ENCODE results near the gene SIRT3.

SIRT3 gene

DNA sequence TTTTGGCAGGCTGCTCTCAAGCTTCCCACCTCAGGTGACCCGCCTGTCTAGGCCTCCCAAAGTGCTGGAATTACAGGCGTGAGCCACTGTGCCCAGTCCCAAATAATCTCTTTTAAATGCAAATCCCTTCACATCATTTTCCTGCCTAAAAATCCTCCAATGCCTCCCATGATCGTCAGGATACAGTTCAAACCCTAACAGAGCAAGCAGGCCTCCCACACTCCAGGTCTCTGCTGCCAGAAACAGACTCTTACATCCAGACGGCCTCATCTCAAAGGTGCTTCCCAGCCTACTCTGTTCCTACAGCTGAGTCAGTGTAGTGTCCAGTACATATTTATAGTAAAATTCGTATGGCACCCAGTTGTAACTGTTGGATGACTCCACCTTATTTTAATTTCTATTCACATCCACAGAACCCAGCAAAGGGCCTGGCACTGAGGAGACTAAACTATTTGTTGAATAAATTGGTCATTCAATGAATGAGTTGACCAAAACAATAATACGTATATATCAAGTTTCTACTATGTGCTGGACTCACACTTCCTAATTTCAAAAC is 8.2 kb downstream of the SIRT3 start:
- ChIA-PET CTCF (no interaction called here), POLR2A (interaction anchor here (1.0 to 1.2 kb wide), 2 partner anchors 11 to 21 kb away, joined by 3 to 5 read pairs; partner anchors contain the start of genes BET1L and RIC8A)
- Histone ChIP-seq H3K4me1 (ENCODE audit: control insufficient read depth, insufficient read depth, low read length) (no peaks in the 10 kb centered on the region), H3K4me3 (ENCODE audit: low read depth, low read length) (no peak overlapping the region), H3K27ac (ENCODE audit: extremely low read depth, low read depth, low read length) (no peak overlapping the region), H3K36me3 (ENCODE audit: control insufficient read depth in 2 of 2, insufficient read depth in 1 of 2, low read length in 2 of 2) (peaks cover 0 to 26% of the 10 kb centered on the region in 2 experiments; a peak in 2 of 3 replicates), H3K9me3 (ENCODE audit: control insufficient read depth, insufficient read depth, low read depth, low read length) (no peaks in the 10 kb centered on the region)
- TF ChIP-seq SP7 (tag by site-specific recombination; IDR thresholded peaks at IDR 0.05): no peak
- TF ChIP-seq ZNF473 (tag by site-specific recombination; IDR thresholded peaks at IDR 0.05): no peak

DNA sequence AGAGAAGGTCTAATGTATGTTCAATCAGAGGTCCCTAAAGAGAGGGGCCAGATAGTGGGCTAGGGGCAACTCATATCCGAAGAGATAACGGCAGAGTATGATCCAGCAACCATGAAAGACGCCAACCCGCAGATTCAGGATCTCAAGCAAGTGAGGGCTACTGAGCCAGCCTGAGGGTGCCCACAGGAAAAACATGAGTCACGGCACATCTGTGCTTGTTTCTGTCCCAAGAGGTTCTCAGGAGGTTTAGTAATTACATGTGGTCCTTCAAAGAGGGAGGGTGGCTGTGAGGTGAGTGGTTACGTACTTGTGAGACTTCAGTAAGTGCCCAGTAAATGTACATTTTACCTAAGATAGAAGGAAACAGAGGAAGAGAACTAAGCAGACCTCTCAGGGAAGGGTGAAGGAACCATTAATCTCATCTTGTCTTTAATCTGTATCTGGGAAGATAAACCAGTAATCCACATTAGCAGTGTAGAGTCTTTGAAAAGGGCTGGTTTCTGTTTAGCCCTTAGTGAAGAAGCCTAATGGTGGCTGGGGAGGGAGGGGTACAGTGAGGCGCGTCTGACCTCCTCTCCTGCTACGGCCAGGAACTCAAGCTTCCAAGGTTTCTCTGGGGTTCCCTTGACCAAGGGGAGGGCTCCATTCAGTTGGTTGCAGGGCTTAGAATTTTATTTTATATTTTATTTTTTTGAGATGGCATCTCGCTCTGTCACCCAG is 10.2 kb downstream of the SIRT3 start:
- CTCF ChIA-PET: no interaction called here
- H3K36me3 ChIP-seq (ENCODE audit: control insufficient read depth in 2 of 2, insufficient read depth in 1 of 2, low read length in 2 of 2): peaks cover 0 to 32% of the 10 kb centered on the region in 2 experiments; a peak in 2 of 3 replicates
- no peak overlapping the region for H3K4me3 ChIP-seq (ENCODE audit: low read depth, low read length)
- TF ChIP-seq ZNF133 (tag by site-specific recombination; IDR thresholded peaks at IDR 0.05) (peak; percentile 60; the same call in 1 of the 2 replicates), ZNF658 (tag by site-specific recombination; IDR thresholded peaks at IDR 0.05) (no peak)
- H3K27ac ChIP-seq (ENCODE audit: extremely low read depth, low read depth, low read length): no peak overlapping the region
- H3K4me1 ChIP-seq (ENCODE audit: control insufficient read depth, insufficient read depth, low read length): no peaks in the 10 kb centered on the region
- H3K9me3 ChIP-seq (ENCODE audit: control insufficient read depth, insufficient read depth, low read depth, low read length): no peaks in the 10 kb centered on the region
- POLR2A ChIA-PET: interaction anchor here (1.5 kb wide), 1 partner anchor 19 kb away, joined by 6 read pairs; the partner anchor contains the start of genes BET1L and RIC8A

DNA sequence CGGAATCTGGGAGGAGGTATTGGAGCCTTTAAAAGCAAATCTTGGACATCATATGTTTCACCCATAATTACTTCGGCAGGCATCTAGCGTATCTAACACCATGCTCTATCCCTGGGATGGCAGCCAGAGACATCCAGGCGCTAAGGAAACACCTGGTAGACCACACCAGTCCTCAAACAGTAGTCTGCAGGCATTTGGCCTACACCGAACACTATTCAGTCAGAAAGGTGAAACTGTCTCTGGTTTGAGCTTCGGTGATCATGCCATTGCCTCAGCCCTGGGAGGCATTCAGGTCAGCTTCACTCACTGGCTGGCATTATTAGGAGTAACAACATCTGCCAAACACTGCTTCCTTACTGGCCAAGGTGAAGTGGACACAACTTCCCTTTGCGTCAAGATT is 11.7 kb downstream of the SIRT3 start:
- POLR2A ChIA-PET: interaction anchor here (0.7 kb wide), 1 partner anchor 170 kb away, joined by 4 read pairs; the partner anchor contains the start of gene PKP3
- Histone ChIP-seq H3K4me1 (ENCODE audit: control insufficient read depth, insufficient read depth, low read length) (no peaks in the 10 kb centered on the region), H3K4me3 (ENCODE audit: low read depth, low read length) (no peak overlapping the region), H3K27ac (ENCODE audit: extremely low read depth, low read depth, low read length) (no peak overlapping the region), H3K36me3 (ENCODE audit: control insufficient read depth in 2 of 2, insufficient read depth in 1 of 2, low read length in 2 of 2) (peaks cover 0 to 24% of the 10 kb centered on the region in 2 experiments; a peak in 1 of 3 replicates), H3K9me3 (ENCODE audit: control insufficient read depth, insufficient read depth, low read depth, low read length) (no peaks in the 10 kb centered on the region)
- TF ChIP-seq, protein P1, sequence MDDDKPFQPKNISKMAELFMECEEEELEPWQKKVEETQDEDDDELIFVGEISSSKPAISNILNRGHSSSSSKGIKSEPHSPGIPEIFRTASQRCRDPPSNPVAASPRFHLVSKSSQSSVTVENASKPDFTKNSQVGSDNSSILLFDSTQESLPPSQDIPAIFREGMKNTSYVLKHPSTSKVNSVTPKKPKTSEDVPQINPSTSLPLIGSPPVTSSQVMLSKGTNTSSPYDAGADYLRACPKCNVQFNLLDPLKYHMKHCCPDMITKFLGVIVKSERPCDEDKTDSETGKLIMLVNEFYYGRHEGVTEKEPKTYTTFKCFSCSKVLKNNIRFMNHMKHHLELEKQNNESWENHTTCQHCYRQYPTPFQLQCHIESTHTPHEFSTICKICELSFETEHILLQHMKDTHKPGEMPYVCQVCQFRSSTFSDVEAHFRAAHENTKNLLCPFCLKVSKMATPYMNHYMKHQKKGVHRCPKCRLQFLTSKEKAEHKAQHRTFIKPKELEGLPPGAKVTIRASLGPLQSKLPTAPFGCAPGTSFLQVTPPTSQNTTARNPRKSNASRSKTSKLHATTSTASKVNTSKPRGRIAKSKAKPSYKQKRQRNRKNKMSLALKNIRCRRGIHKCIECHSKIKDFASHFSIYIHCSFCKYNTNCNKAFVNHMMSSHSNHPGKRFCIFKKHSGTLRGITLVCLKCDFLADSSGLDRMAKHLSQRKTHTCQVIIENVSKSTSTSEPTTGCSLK (tag by site-specific recombination; IDR thresholded peaks at IDR 0.05): no peak
- no peak for TF ChIP-seq KLF9 (tag by site-specific recombination; IDR thresholded peaks at IDR 0.05; ENCODE audit: low read depth)
- TF ChIP-seq ZNF610 (tag by site-specific recombination; IDR thresholded peaks at IDR 0.05; ENCODE audit: borderline replicate concordance): no peak
- no peak for TF ChIP-seq ZNF23 (tag by site-specific recombination; IDR thresholded peaks at IDR 0.05; ENCODE audit: borderline replicate concordance)
- no peak for TF ChIP-seq ZNF585B (tag by site-specific recombination; IDR thresholded peaks at IDR 0.05)
- TF ChIP-seq, protein P2, sequence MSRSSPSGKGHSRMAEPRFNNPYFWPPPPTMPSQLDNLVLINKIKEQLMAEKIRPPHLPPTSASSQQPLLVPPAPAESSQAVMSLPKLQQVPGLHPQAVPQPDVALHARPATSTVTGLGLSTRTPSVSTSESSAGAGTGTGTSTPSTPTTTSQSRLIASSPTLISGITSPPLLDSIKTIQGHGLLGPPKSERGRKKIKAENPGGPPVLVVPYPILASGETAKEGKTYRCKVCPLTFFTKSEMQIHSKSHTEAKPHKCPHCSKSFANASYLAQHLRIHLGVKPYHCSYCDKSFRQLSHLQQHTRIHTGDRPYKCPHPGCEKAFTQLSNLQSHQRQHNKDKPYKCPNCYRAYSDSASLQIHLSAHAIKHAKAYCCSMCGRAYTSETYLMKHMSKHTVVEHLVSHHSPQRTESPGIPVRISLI (tag by site-specific recombination; IDR thresholded peaks at IDR 0.05): no peak
- TF ChIP-seq, protein P3, sequence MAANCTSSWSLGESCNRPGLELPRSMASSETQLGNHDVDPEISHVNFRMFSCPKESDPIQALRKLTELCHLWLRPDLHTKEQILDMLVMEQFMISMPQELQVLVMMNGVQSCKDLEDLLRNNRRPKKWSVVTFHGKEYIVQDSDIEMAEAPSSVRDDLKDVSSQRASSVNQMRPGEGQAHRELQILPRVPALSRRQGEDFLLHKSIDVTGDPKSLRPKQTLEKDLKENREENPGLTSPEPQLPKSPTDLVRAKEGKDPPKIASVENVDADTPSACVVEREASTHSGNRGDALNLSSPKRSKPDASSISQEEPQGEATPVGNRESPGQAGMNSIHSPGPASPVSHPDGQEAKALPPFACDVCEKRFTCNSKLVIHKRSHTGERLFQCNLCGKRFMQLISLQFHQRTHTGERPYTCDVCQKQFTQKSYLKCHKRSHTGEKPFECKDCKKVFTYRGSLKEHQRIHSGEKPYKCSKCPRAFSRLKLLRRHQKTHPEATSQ (tag by site-specific recombination; IDR thresholded peaks at IDR 0.05): no peak
- no peak for TF ChIP-seq ZNF10 (tag by site-specific recombination; IDR thresholded peaks at IDR 0.05)
- no peak for TF ChIP-seq MEIS1 (CRISPR knock-in tag; IDR thresholded peaks at IDR 0.05; ENCODE audit: borderline replicate concordance)
- TF ChIP-seq, protein P4, sequence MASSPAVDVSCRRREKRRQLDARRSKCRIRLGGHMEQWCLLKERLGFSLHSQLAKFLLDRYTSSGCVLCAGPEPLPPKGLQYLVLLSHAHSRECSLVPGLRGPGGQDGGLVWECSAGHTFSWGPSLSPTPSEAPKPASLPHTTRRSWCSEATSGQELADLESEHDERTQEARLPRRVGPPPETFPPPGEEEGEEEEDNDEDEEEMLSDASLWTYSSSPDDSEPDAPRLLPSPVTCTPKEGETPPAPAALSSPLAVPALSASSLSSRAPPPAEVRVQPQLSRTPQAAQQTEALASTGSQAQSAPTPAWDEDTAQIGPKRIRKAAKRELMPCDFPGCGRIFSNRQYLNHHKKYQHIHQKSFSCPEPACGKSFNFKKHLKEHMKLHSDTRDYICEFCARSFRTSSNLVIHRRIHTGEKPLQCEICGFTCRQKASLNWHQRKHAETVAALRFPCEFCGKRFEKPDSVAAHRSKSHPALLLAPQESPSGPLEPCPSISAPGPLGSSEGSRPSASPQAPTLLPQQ (tag by site-specific recombination; IDR thresholded peaks at IDR 0.05): no peak
- no peak for TF ChIP-seq IKZF3 (tag by site-specific recombination; IDR thresholded peaks at IDR 0.05)
- TF ChIP-seq, protein P5, sequence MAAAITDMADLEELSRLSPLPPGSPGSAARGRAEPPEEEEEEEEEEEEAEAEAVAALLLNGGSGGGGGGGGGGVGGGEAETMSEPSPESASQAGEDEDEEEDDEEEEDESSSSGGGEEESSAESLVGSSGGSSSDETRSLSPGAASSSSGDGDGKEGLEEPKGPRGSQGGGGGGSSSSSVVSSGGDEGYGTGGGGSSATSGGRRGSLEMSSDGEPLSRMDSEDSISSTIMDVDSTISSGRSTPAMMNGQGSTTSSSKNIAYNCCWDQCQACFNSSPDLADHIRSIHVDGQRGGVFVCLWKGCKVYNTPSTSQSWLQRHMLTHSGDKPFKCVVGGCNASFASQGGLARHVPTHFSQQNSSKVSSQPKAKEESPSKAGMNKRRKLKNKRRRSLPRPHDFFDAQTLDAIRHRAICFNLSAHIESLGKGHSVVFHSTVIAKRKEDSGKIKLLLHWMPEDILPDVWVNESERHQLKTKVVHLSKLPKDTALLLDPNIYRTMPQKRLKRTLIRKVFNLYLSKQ (tag by site-specific recombination; IDR thresholded peaks at IDR 0.05; ENCODE audit: borderline replicate concordance): no peak
- CTCF ChIA-PET: interaction anchor here (0.9 kb wide), 1 partner anchor 27 kb away, joined by 3 read pairs; no protein-coding TSS in a partner anchor
